NCI-H345 (cell line): ENCODE measurements around the gene RPS19BP1.

Experiments
- DNase-seq: peaks from one replicate; lab custom pipeline; 2025; lab: John Stamatoyannopoulos, UW

RPS19BP1 gene, protein sequence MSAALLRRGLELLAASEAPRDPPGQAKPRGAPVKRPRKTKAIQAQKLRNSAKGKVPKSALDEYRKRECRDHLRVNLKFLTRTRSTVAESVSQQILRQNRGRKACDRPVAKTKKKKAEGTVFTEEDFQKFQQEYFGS

GRCh38 chr22:39532215-39533073 lies at the start of gene RPS19BP1:
Gene RPS19BP1 (minus strand): TSS chr22:39532748. CDS start chr22:39532738, 10 bp downstream.
- peak; percentile 98 for DNase-seq

DNA sequence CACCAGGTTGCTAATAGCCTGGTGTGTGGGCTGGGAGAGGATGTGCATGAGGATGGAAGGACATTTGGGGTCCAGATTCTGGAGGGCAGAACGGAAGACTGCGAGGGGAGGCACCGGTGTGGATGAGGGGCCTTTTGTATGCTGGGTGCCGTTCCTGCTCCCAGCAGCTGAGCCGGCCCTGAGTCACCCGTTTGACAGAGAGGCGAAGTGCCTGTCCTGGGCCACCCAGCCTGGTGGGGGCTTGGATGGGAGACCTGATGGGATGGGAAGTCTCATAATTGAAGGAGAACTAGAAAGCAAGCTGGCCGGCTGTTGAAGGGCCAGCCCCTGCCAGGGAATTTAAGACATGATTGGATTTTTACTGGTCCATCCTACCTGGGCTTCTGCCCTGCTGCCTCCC lies 48.8 kb upstream of the RPS19BP1 start:
- no peak for DNase-seq

- DNase-seq = no peak
Observed at GRCh38 chr22:39580795-39581194, 48.2 kb upstream of the RPS19BP1 start.

DNA sequence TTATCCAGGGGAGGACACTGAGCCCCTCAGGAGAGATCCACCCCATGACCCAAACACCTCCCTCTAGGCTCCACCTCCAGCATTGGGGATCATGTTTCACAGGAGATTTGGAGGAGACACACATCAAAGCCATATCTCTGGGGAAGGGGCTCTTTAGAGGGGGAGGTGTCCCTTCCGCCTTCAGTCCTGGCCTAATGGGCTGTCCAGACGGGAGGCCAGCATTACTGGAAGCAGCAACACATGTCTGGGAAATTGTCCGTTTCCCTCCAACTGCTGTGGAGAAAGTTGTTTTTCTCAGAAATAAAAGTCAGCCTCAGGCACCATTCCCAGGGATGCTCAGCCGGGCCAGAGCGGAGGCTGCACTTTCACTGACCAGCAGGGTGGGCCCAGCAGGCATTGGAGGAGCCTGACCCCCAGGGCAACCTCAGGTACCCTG lies 47.5 kb upstream of the RPS19BP1 start:
- DNase-seq = no peak

GRCh38 chr22:39577900-39578299 lies 45.4 kb upstream of the RPS19BP1 start:
- DNase-seq = no peak

GRCh38 chr22:39577366-39577765 lies 44.8 kb upstream of the RPS19BP1 start:
- no peak for DNase-seq

DNA sequence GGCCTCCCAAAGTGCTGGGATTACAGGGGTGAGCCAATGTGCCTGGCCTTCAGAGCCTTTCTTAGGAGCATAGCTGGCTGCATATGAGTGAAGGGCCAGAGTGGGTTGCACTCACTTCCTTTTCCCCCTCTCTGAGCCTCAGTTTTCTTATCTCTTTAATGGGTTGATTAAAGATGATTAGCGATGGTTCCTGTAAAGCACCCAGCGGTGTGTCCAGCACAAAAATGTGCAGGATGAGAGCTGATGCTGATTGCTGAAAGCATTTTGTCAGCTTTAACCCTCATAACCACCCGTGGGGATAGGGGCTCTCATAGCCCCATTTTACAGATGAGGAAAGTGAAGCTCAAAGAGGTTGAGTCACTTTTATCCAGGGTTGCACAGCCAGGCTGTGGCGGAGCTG lies 43.5 kb upstream of the RPS19BP1 start:
- DNase-seq = no peak

- DNase-seq = no peak
Observed at GRCh38 chr22:39575552-39575825, 42.9 kb upstream of the RPS19BP1 start.

DNA sequence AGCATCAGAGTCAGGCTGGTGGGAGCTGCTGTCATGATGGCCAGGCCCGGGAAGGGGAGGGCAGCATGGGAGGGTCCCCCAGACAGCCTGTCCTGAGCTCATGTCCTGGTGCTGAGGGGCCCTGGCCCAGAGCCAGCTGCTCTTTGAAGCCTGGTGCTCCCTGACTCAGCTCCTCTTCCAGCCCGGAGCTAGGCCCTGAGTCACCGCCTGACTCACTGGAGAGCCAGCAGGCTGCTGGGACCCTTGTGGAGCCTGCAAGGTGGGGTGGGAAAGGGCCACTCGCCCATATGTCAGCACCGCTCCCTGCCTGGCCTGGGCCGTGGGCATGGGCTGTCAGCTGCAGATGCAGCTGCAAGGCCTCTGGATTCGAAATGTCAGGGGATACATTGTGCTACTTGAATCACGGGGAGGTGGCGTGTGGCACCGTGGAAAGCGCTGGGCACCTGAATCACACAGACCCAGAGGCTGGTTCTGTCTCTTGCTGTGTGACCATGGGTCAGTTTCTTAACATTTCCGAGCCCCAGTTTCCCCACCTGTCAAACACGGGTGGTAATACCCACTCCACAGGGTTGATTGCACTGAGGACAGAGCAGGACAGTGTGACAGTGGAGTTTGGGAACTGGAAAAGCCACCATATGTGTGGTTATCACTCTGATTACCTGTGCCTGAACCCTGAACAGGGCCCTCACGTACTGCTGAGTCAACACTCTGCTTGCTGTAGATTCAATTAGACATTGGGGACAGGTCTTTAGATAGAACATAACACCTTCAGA lies 42.4 kb upstream of the RPS19BP1 start:
- no peak for DNase-seq

DNA sequence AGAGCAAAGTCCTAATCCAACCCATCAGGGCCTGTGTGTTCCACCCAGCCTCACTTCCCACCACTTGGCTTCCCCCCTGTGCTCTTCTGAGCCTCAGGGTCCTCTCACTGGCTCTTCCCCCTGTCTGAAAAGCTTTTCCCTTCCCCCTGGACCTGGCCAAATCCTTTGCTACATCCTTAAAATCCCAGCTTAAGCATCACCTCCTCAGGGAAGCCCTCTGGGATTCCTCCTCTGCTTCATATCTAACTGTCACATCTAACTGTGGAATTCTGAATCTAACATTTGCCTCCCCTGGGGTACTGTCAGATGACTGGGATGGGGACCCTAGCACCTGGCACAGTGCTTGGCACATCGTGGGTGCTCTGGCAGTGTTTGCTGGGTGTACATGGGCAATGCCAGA lies 39.0 kb upstream of the RPS19BP1 start:
- no peak for DNase-seq

DNA sequence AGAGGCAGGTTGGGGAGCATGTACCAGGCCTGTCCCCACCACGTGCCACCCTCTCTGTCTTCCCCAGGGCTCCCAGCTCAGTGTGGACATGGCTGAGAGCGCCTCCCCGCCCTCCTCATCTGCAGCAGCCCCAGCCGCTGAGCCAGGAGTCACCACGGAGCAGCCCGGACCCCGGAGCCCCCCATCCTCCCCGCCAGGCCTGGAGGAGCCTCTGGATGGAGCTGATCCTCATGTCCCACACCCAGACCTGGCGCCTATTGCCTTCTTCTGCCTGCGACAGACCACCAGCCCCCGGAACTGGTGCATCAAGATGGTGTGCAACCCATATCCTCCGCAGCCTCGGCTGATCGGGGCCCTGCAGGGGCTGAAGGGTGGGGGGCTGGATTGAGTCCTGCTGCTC lies 38.1 kb upstream of the RPS19BP1 start, which contains the start of gene CACNA1I:
Gene CACNA1I (plus strand): TSS at position 89 of the 400 bp plus-strand sequence. CDS start 0 bp downstream, at position 89.
- DNase-seq = no peak

DNA sequence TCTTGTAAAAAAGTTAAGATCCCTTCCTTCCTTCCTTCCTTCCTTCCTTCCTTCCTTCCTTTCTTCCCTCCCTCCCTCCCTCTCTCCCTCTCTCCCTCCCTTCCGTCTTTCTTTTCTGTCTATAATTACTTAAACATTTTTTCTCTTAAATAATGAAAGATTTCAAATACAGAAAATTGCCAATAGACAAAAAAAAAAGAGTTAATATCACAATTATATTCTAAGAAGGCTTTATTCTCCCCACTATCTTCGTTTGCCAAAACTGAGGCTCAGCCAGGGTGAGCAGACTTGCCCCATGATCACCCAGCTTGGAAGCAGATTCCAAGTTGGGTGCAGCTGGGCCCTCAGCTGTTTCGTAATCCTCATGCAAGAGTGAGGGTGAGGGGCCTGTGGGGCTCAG lies 37.7 kb upstream of the RPS19BP1 start:
- no peak for DNase-seq

- DNase-seq = no peak
Observed at GRCh38 chr22:39569066-39569465, 36.5 kb upstream of the RPS19BP1 start.

- no peak for DNase-seq
Observed at GRCh38 chr22:39568278-39568981, 35.9 kb upstream of the RPS19BP1 start.

DNA sequence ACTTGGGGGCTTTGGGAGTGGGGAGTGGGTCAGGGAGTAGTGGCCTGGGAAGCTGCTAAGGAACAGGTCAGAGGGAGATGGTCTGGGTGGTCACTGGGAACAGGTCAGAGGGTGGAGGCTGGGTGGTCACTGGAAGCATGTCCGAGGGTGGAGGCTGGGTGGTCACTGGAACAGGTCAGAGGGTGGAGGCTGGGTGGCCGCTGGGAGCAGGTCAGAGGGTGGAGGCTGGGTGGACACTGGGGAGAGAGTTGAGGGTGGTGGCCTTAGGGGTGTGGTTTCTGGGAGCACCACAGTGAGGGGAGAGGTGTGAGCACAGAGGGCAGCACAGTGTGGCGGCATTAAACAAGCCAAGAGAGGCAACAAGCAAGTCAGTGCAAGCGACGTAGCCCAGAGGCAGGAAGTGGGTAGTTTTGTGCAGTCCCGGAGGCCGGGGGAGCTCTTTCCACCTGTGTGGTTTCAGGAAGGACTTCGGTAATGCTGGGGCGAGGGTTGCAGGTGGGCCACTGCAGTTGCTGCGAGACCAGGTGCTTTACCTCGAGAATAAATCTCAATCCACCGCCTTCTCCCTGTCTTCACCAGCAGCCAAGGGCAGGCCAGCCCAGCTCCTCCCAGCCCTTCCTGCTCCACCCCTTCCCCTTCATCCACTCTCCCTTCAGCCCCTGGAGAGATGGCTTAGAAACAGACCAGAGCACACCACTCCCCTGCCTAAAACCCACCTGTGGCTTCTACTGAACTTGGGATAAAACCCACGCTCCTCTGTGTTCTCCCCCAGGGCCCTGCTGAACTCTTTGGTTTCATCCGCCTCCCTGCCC lies 34.8 kb upstream of the RPS19BP1 start:
- DNase-seq = no peak

GRCh38 chr22:39565414-39565944 lies 32.9 kb upstream of the RPS19BP1 start:
- DNase-seq = no peak

- DNase-seq = no peak
Observed at GRCh38 chr22:39563571-39564428, 31.3 kb upstream of the RPS19BP1 start.

- no peak for DNase-seq
Observed at GRCh38 chr22:39562839-39563489, 30.4 kb upstream of the RPS19BP1 start.

GRCh38 chr22:39560127-39560526 lies 27.6 kb upstream of the RPS19BP1 start:
- DNase-seq = no peak
